OCI-LY3 (cell line): Measurements from ENCODE around the gene CRTAC1.

Experiments used
- CTCF ChIP-seq: fragments of 200-600, 300-600 bp; sonication (generic); IDR thresholded peaks from 2 replicates; pipeline ENCODE4 v1.5.1; 2014; ENCODE audit warnings: antibody characterized with exemption, low read length, low read depth
- EZH2phosphoT487 ChIP-seq: fragments of 200-600 bp; shearing (Covaris generic); IDR thresholded peaks from 2 replicates; pipeline ENCODE4 v1.6.1; 2018; ENCODE audit warnings: antibody characterized with exemption, mixed run types, low read depth

- TF ChIP-seq CTCF (no peak), EZH2phosphoT487 (no peak)
Observed at GRCh38 chr10:97820096-97820704, 210.2 kb downstream of the CRTAC1 start.
